H1 (cell line): Measurements from ENCODE around the gene MRPL4. TPM values are rescaled to one million over a fixed set of nuclear protein-coding genes. Genes with fewer than 3 reads are reported as not detected.

ENCODE experiments used
- CTCF ChIA-PET: fragments of 300-600 bp; sonication (Branson Sonifier 250); formaldehyde crosslinking; loops from one replicate; lab custom pipeline; 2021; ENCODE audit not compliant: partially characterized antibody; lab: Charles Lee
- POLR2A ChIA-PET: fragments of 300-600 bp; sonication (Branson Sonifier 250); formaldehyde crosslinking; loops from one replicate; lab custom pipeline; 2021; ENCODE audit warnings: inconsistent platforms; ENCODE audit not compliant: partially characterized antibody; lab: Charles Lee
- DNase-seq, 2 experiments: peaks; one replicate each; pipeline versions ENCODE4 v3.0.0 to v3.0.0-alpha.2; 2010 to 2022; ENCODE audit warnings: low spot score in 2 of 2, low read depth in 1 of 2, mixed read lengths in 1 of 2
- FAIRE-seq: peaks from 2 replicates; lab custom pipeline; 2011; peaks lifted over from hg19 to GRCh38; lab: Jason Lieb, UNC
- H2AFZ ChIP-seq: 2 replicates; pipeline ENCODE4 v1.8.1; 2012; ENCODE audit warnings: low read length, inconsistent platforms
- H2AK5ac ChIP-seq: 2 replicates; pipeline ENCODE4 v1.6.1; 2013; ENCODE audit warnings: low read depth, low read length
- H2BK120ac ChIP-seq: replicated peaks from 2 replicates; pipeline ENCODE3; 2013; ENCODE audit warnings: low read depth, low read length, inconsistent platforms
- H2BK12ac ChIP-seq: 2 replicates; pipeline ENCODE4 v1.6.1; 2013; ENCODE audit warnings: low read depth, low read length
- H2BK15ac ChIP-seq: 2 replicates; pipeline ENCODE4 v1.6.1; 2013; ENCODE audit warnings: low read length
- H2BK20ac ChIP-seq: 2 replicates; pipeline ENCODE4 v1.6.1; 2013; ENCODE audit warnings: low read length
- H2BK5ac ChIP-seq: 2 replicates; pipeline ENCODE4 v1.6.1; 2013; ENCODE audit warnings: low read depth, low read length
- H3K14ac ChIP-seq: 2 replicates; pipeline ENCODE4 v1.6.1; 2013; ENCODE audit warnings: inconsistent platforms; ENCODE audit not compliant: insufficient read length
- H3K18ac ChIP-seq: 2 replicates; pipeline ENCODE4 v1.6.1; 2013; ENCODE audit warnings: low read length; ENCODE audit errors: extremely low read depth
- H3K23ac ChIP-seq: 2 replicates; pipeline ENCODE4 v1.6.1; 2013; ENCODE audit warnings: inconsistent platforms; ENCODE audit not compliant: insufficient read length
- H3K23me2 ChIP-seq: 2 replicates; pipeline ENCODE4 v1.6.1; 2013; ENCODE audit warnings: low read depth, low read length
- H3K27ac ChIP-seq: 2 replicates; pipeline ENCODE4 v1.6.1; 2011; ENCODE audit warnings: low read depth, low read length, inconsistent platforms
- H3K27me3 ChIP-seq, 4 experiments: replicated peaks in 1 of 4; 1 replicate in 1 of 4; 2 replicates in 3 of 4; pipeline versions ENCODE4 v1.6.1 to v1.8.1; 2011 to 2013; ENCODE audit warnings: low read length in 3 of 4, mild to moderate bottlenecking in 3 of 4, inconsistent platforms in 2 of 4, mixed read lengths in 2 of 4, moderate library complexity in 1 of 4; ENCODE audit not compliant: control insufficient read depth in 3 of 4, insufficient read depth in 3 of 4; ENCODE audit errors: extremely low read depth in 1 of 4
- H3K36me3 ChIP-seq, 4 experiments: 2 replicates each; pipeline versions ENCODE4 v1.6.1 to v1.8.1; 2011 to 2013; ENCODE audit warnings: mild to moderate bottlenecking in 4 of 4, low read length in 3 of 4, moderate library complexity in 2 of 4, control low read depth in 1 of 4, inconsistent platforms in 1 of 4; ENCODE audit not compliant: insufficient read depth in 4 of 4, control insufficient read depth in 2 of 4
- H3K4ac ChIP-seq: replicated peaks from 2 replicates; pipeline ENCODE3; 2013; ENCODE audit warnings: low read length, low read depth, mixed read lengths, inconsistent platforms; ENCODE audit not compliant: insufficient read length
- H3K4me1 ChIP-seq, 4 experiments: replicated peaks in 1 of 4; 1 replicate in 1 of 4; 2 replicates in 3 of 4; pipeline versions ENCODE4 v1.6.1 to v1.8.1; 2011 to 2013; ENCODE audit warnings: low read length in 3 of 4, inconsistent platforms in 2 of 4, mixed read lengths in 1 of 4; ENCODE audit not compliant: insufficient read depth in 4 of 4, control insufficient read depth in 3 of 4
- H3K4me2 ChIP-seq, 2 experiments: 2 replicates each; pipeline versions ENCODE4 v1.6.1 to v1.8.1; 2011 to 2013; ENCODE audit warnings: low read depth in 2 of 2, low read length in 2 of 2, control low read depth in 1 of 2, inconsistent platforms in 1 of 2, mild to moderate bottlenecking in 1 of 2; ENCODE audit not compliant: insufficient read depth in 1 of 2
- H3K4me3 ChIP-seq, 4 experiments: fragments of 200-600, 300-600 bp in 1 of 4; sonication (generic), shearing (Covaris generic), sonication (Bioruptor Twin) in 1 of 4; 2 replicates each; pipeline versions ENCODE4 v1.5.1 to v1.8.1; 2011 to 2016; ENCODE audit warnings: low read length in 4 of 4, low read depth in 3 of 4, control low read depth in 2 of 4, inconsistent platforms in 2 of 4, mild to moderate bottlenecking in 2 of 4, mixed read lengths in 1 of 4, moderate library complexity in 1 of 4; ENCODE audit not compliant: insufficient read depth in 2 of 4; ENCODE audit errors: extremely low read depth in 1 of 4
- H3K56ac ChIP-seq: replicated peaks from 2 replicates; pipeline ENCODE3; 2013; ENCODE audit warnings: low read depth, mild to moderate bottlenecking, mixed read lengths, low read length, inconsistent platforms; ENCODE audit not compliant: insufficient read length
- H3K79me1 ChIP-seq: 2 replicates; pipeline ENCODE4 v1.6.1; 2013; ENCODE audit warnings: low read depth, low read length, control low read depth
- H3K79me2 ChIP-seq, 2 experiments: 2 replicates each; pipeline versions ENCODE4 v1.6.1 to v1.8.1; 2012 to 2013; ENCODE audit warnings: low read length in 2 of 2, mild to moderate bottlenecking in 2 of 2, inconsistent platforms in 1 of 2; ENCODE audit not compliant: insufficient read depth in 2 of 2, control insufficient read depth in 1 of 2
- H3K9ac ChIP-seq, 4 experiments: replicated peaks in 1 of 4; 1 replicate in 1 of 4; 2 replicates in 3 of 4; pipeline versions ENCODE4 v1.6.1 to v1.8.1; 2011 to 2013; ENCODE audit warnings: low read depth in 3 of 4, low read length in 3 of 4, control low read depth in 2 of 4, mild to moderate bottlenecking in 2 of 4, moderate library complexity in 2 of 4, inconsistent platforms in 1 of 4; ENCODE audit errors: extremely low read depth in 1 of 4
- H3K9me3 ChIP-seq, 2 experiments: 2 replicates each; pipeline versions ENCODE4 v1.6.1 to v1.8.1; 2012 to 2013; ENCODE audit warnings: mild to moderate bottlenecking in 2 of 2, moderate library complexity in 2 of 2, control low read depth in 1 of 2, inconsistent platforms in 1 of 2, low read depth in 1 of 2, low read length in 1 of 2, mixed read lengths in 1 of 2; ENCODE audit not compliant: insufficient read depth in 2 of 2
- H4K20me1 ChIP-seq, 2 experiments: replicated peaks in 1 of 2; 2 replicates each; pipeline versions ENCODE3 to v1.8.1; 2011 to 2013; ENCODE audit warnings: inconsistent platforms in 2 of 2, low read length in 2 of 2, mild to moderate bottlenecking in 1 of 2; ENCODE audit not compliant: insufficient read depth in 2 of 2, control insufficient read depth in 1 of 2
- H4K5ac ChIP-seq: 2 replicates; pipeline ENCODE4 v1.6.1; 2013; ENCODE audit warnings: low read length, low read depth, mixed read lengths, inconsistent platforms; ENCODE audit not compliant: insufficient read length
- H4K8ac ChIP-seq: 2 replicates; pipeline ENCODE4 v1.8.0; 2013; ENCODE audit warnings: mild to moderate bottlenecking, moderate library complexity, low read length, inconsistent platforms; ENCODE audit not compliant: insufficient read depth; ENCODE audit errors: extremely low read depth
- H4K91ac ChIP-seq: replicated peaks from 2 replicates; pipeline ENCODE3; 2013; ENCODE audit warnings: low read length, mixed read lengths, inconsistent platforms; ENCODE audit not compliant: insufficient read length
- GABPA ChIP-seq: IDR thresholded peaks from 2 replicates; pipeline ENCODE4 v1.6.1; 2011; ENCODE audit warnings: mild to moderate bottlenecking, low read length, moderate library complexity, borderline replicate concordance; ENCODE audit not compliant: insufficient read depth
- HDAC6 ChIP-seq: IDR thresholded peaks from one replicate; pipeline ENCODE4 v1.7.1; 2012; ENCODE audit warnings: low read depth, mild to moderate bottlenecking, inconsistent platforms, low read length, moderate library complexity
- WGBS, 2 experiments: shearing (Covaris generic) in 1 of 2; methylation state at CpG; one replicate each; pipeline versions ENCODE4 v1.1.6 to v1.1.7; 2013 to 2015; ENCODE audit warnings: low lambda C conversion rate in 2 of 2, mixed read lengths in 2 of 2, inconsistent platforms in 1 of 2, low coverage in 1 of 2, missing lambda C conversion rate in 1 of 2; ENCODE audit not compliant: insufficient replicate concordance in 2 of 2, insufficient coverage in 1 of 2, insufficient read length in 1 of 2; ENCODE audit errors: extremely low coverage in 1 of 2, missing lambda C conversion rate in 1 of 2; 5-methylcytosine and 5-hydroxymethylcytosine counted together
- polyA plus RNA-seq, 7 experiments: library from polyadenylated mRNA; depleted of rRNA in 3 of 7; stranded (reverse) in 5 of 7; unstranded in 2 of 7; fragments of >200 nt in 5 of 7; fragments of 200-250 nt in 2 of 7; gene quantifications; 1 replicate in 5 of 7; 2 replicates in 1 of 7; 4 replicates in 1 of 7; pipeline versions ENCODE4 v1.2.1 to v1.2.3, GENCODE V29; 2011 to 2013; ENCODE audit warnings: missing spikeins in 2 of 7, mixed read lengths in 2 of 7
- total RNA-seq: library from RNA; stranded (reverse); fragmentation: NEBNext Ultra II Directional; extraction: Animal tissue kit (Norgen Biotek cat#: 25700); gene quantifications from 2 replicates; pipeline ENCODE4 v1.2.1, GENCODE V29; 2021
- TF ChIP-seq, protein P1 (sequence below), 3 experiments: IDR thresholded peaks; 1 replicate in 2 of 3; 2 replicates in 1 of 3; pipeline versions ENCODE4 v1.5.1 to v1.6.1; 2011; ENCODE audit warnings: low read length in 3 of 3, mild to moderate bottlenecking in 3 of 3, inconsistent platforms in 2 of 3, low read depth in 1 of 3, moderate library complexity in 1 of 3; ENCODE audit not compliant: insufficient read depth in 1 of 3; ENCODE audit errors: control extremely low read depth in 1 of 3

MRPL4 gene
- total and polyA plus RNA-seq, 2 of the 8 experiments (the other 6 are each of a cell fraction or from before 2014, with no cell fraction given) = 82.3 to 187 TPM

GRCh38 chr19:10245189-10245939, 6.7 kb upstream of the MRPL4 start:
- H2AK5ac ChIP-seq = no peak overlapping the region
- no peak overlapping the region for H2BK5ac ChIP-seq
- H3K4me3 ChIP-seq = no peak overlapping the region
- H4K91ac ChIP-seq = no peak overlapping the region
- no peak overlapping the region for H2BK120ac ChIP-seq
- 89% methylated on average over 9 of the region's 9 CpGs; no CpG with 5 or more reads in 1 of the 2 experiments for WGBS, 2 experiments
- no peak overlapping the region for H3K9ac ChIP-seq
- no peak overlapping the region for H2BK15ac ChIP-seq
- no peak overlapping the region for H3K18ac ChIP-seq
- H3K23ac ChIP-seq = no peak overlapping the region
- no peak overlapping the region for H2BK12ac ChIP-seq
- H3K56ac ChIP-seq = no peak overlapping the region
- H3K79me1 ChIP-seq = no peaks in the 10 kb centered on the region
- H3K4ac ChIP-seq = no peak overlapping the region
- H2AFZ ChIP-seq = no peak overlapping the region
- no peaks in the 10 kb centered on the region for H3K27me3 ChIP-seq
- no peaks in the 10 kb centered on the region for H3K36me3 ChIP-seq
- no peaks in the 10 kb centered on the region for H3K79me2 ChIP-seq
- DNase-seq (no peak), FAIRE-seq (no peak)
- no peak overlapping the region for H4K5ac ChIP-seq
- no peaks in the 10 kb centered on the region for H3K23me2 ChIP-seq
- CTCF ChIA-PET = interaction anchor here (0.8 to 7.7 kb wide), 8 partner anchors 11 to 145 kb away, joined by 3 to 57 read pairs (median 3); no protein-coding TSS in a partner anchor
- H3K4me2 ChIP-seq = no peak overlapping the region
- H3K14ac ChIP-seq = no peak overlapping the region
- peaks cover 0 to 7% (median 2%) of the 10 kb centered on the region in 4 experiments; a peak in 4 of 7 replicates for H3K4me1 ChIP-seq
- no peaks in the 10 kb centered on the region for H4K20me1 ChIP-seq
- H2BK20ac ChIP-seq = no peak overlapping the region
- POLR2A ChIA-PET = interaction anchor here (2.8 kb wide), 1 partner anchor 10 kb away, joined by 9 read pairs; no protein-coding TSS in a partner anchor
- H3K9me3 ChIP-seq = no peaks in the 10 kb centered on the region
- no peak overlapping the region for H4K8ac ChIP-seq
- H3K27ac ChIP-seq = no peak overlapping the region
- TF ChIP-seq HDAC6 = no peak
- TF ChIP-seq, protein P1, sequence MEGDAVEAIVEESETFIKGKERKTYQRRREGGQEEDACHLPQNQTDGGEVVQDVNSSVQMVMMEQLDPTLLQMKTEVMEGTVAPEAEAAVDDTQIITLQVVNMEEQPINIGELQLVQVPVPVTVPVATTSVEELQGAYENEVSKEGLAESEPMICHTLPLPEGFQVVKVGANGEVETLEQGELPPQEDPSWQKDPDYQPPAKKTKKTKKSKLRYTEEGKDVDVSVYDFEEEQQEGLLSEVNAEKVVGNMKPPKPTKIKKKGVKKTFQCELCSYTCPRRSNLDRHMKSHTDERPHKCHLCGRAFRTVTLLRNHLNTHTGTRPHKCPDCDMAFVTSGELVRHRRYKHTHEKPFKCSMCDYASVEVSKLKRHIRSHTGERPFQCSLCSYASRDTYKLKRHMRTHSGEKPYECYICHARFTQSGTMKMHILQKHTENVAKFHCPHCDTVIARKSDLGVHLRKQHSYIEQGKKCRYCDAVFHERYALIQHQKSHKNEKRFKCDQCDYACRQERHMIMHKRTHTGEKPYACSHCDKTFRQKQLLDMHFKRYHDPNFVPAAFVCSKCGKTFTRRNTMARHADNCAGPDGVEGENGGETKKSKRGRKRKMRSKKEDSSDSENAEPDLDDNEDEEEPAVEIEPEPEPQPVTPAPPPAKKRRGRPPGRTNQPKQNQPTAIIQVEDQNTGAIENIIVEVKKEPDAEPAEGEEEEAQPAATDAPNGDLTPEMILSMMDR (IDR thresholded peaks at IDR 0.05; ENCODE audit: control extremely low read depth in 1 of 3, insufficient read depth in 1 of 3, low read depth in 1 of 3, low read length in 3 of 3) = no peak
- TF ChIP-seq GABPA = no peak
